Left lung (tissue), 10 donors: Measurements from ENCODE around the gene DOCK3. TPM values are rescaled to one million over a fixed set of nuclear protein-coding genes. Genes with fewer than 3 reads are reported as not detected.

Experiments
- ATAC-seq: fragments of 200-7000 bp; cut with Tn5 transposase; one replicate; pipeline ENCODE4 v1.9.1; 2020; ENCODE audit warnings: moderate library complexity
- DNase-seq, 4 donors: peaks; one replicate each; pipeline ENCODE4 v3.0.0-alpha.2; 2013 to 2020
- H3K27ac ChIP-seq, 2 donors: fragments of 200-600 bp; sonication (generic) in 1 of 2; one replicate each; pipeline versions ENCODE4 v1.5.0 to v1.8.0; 2020 to 2021
- H3K27me3 ChIP-seq, 2 donors: fragments of 200-600 bp; sonication (generic) in 1 of 2; one replicate each; pipeline versions ENCODE4 v1.5.0 to v1.8.0; 2020 to 2021
- H3K36me3 ChIP-seq, 2 donors: fragments of 200-600 bp; sonication (generic) in 1 of 2; one replicate each; pipeline versions ENCODE4 v1.5.0 to v1.8.0; 2020 to 2021
- H3K4me1 ChIP-seq, 2 donors: fragments of 200-600 bp; one replicate each; pipeline ENCODE4 v1.8.0; 2021
- H3K4me3 ChIP-seq, 2 donors: fragments of 200-600 bp; sonication (generic) in 1 of 2; one replicate each; pipeline versions ENCODE4 v1.5.0 to v1.8.0; 2020 to 2021; ENCODE audit warnings: mild to moderate bottlenecking in 1 of 2
- H3K9me3 ChIP-seq, 2 donors: fragments of 200-600 bp; sonication (generic) in 1 of 2; one replicate each; pipeline versions ENCODE4 v1.5.0 to v1.8.0; 2020 to 2021
- CTCF ChIP-seq, 2 donors: fragments of 200-600 bp; sonication (generic) in 1 of 2; IDR thresholded peaks; one replicate each; pipeline versions ENCODE4 v1.5.0 to v1.8.0; 2021; ENCODE audit warnings: antibody characterized with exemption in 2 of 2
- intact Hi-C, 2 donors: fragments of 100-400 bp; cut with DNase I; formaldehyde crosslinking; loops; one replicate each; pipeline versions ENCODE4 v1.11.2 to v1.14.2; 2022
- polyA plus RNA-seq, 6 donors: library from polyadenylated mRNA; unstranded; fragments of 120-200 nt; gene quantifications; one replicate each; pipeline ENCODE4 v1.2.1, GENCODE V29; 2013; ENCODE audit not compliant: insufficient read length in 6 of 6
- total RNA-seq, 2 donors: library from RNA; stranded (reverse); fragmentation: NEBNext Ultra II Directional; extraction: Animal tissue kit (Norgen Biotek cat#: 25700); gene quantifications; one replicate each; pipeline ENCODE4 v1.2.1, GENCODE V29; 2021
- donor health status: DM: no; HTN: yes; CAD: no.
- donor health status: DM: no; HTN: no; CAD: no.

The DOCK3 gene
- total and polyA plus RNA-seq, 8 donors = 0.34 to 2.2 (median 1.8) TPM

- no peak for TF ChIP-seq CTCF (IDR thresholded peaks at IDR 0.05)
- H3K27ac ChIP-seq = no peak overlapping the region
- intact Hi-C loops = no loop called here
- H3K4me1 ChIP-seq = no peaks in the 10 kb centered on the region
- no peaks in the 10 kb centered on the region for H3K27me3 ChIP-seq
- H3K36me3 ChIP-seq = no peaks in the 10 kb centered on the region
- H3K4me3 ChIP-seq = no peak overlapping the region
- ATAC-seq (no peak), DNase-seq (no peak)
- H3K9me3 ChIP-seq = no peaks in the 10 kb centered on the region
Measured at GRCh38 chr3:51332156-51332555, 657.4 kb downstream of the DOCK3 start.

- intact Hi-C loops = no loop called here
- ATAC-seq = no peak
- DNase-seq = no peak
Measured at GRCh38 chr3:51333021-51333420, 658.3 kb downstream of the DOCK3 start.

GRCh38 chr3:51336261-51336660 lies 661.5 kb downstream of the DOCK3 start:
- ATAC-seq = no peak
- no peak for TF ChIP-seq CTCF (IDR thresholded peaks at IDR 0.05)
- no peaks in the 10 kb centered on the region for H3K4me1 ChIP-seq

More at GRCh38 chr3:51333021-51333420, 658.3 kb downstream of the DOCK3 start:
- Histone ChIP-seq H3K9me3 (no peaks in the 10 kb centered on the region), H3K27me3 (no peaks in the 10 kb centered on the region), H3K27ac (no peak overlapping the region), H3K4me1 (no peaks in the 10 kb centered on the region), H3K36me3 (no peaks in the 10 kb centered on the region), H3K4me3 (no peak overlapping the region)
- TF ChIP-seq CTCF (IDR thresholded peaks at IDR 0.05) = no peak

GRCh38 chr3:51337666-51338065 lies 662.9 kb downstream of the DOCK3 start:
- H3K36me3 ChIP-seq = no peaks in the 10 kb centered on the region
- no peaks in the 10 kb centered on the region for H3K4me1 ChIP-seq
- no peak for ATAC-seq
- H3K27ac ChIP-seq = no peak overlapping the region
- intact Hi-C loops = no loop called here
- no peak for DNase-seq
- no peaks in the 10 kb centered on the region for H3K9me3 ChIP-seq
- no peak overlapping the region for H3K4me3 ChIP-seq
- no peaks in the 10 kb centered on the region for H3K27me3 ChIP-seq
- no peak for TF ChIP-seq CTCF (IDR thresholded peaks at IDR 0.05)

More at GRCh38 chr3:51336261-51336660, 661.5 kb downstream of the DOCK3 start:
- H3K36me3 ChIP-seq = no peaks in the 10 kb centered on the region
- no peak for DNase-seq
- no peaks in the 10 kb centered on the region for H3K9me3 ChIP-seq
- no peak overlapping the region for H3K27ac ChIP-seq
- H3K4me3 ChIP-seq = no peak overlapping the region
- intact Hi-C loops = no loop called here
- no peaks in the 10 kb centered on the region for H3K27me3 ChIP-seq

GRCh38 chr3:51338632-51339031 lies 663.9 kb downstream of the DOCK3 start:
- ATAC-seq (no peak), DNase-seq (no peak)
- Histone ChIP-seq H3K27me3 (no peaks in the 10 kb centered on the region), H3K4me1 (no peaks in the 10 kb centered on the region), H3K9me3 (no peaks in the 10 kb centered on the region), H3K36me3 (no peaks in the 10 kb centered on the region), H3K4me3 (no peak overlapping the region), H3K27ac (no peak overlapping the region)
- no peak for TF ChIP-seq CTCF (IDR thresholded peaks at IDR 0.05)
- intact Hi-C loops = no loop called here
